Fibroblast of villous mesenchyme (primary cell): Measurements from ENCODE around the gene GLRA3. TPM values are rescaled to one million over a fixed set of nuclear protein-coding genes. Genes with fewer than 3 reads are reported as not detected.

Experiments used
- DNase-seq: peaks from one replicate; pipeline ENCODE4 v3.0.0-alpha.2; 2010; ENCODE audit warnings: low read depth
- H3K4me3 ChIP-seq: 2 replicates; pipeline ENCODE4 v1.5.1; 2011; ENCODE audit warnings: low read depth, mild to moderate bottlenecking, low read length
- total RNA-seq: library from RNA; depleted of rRNA; stranded (reverse); fragments of >200 nt; gene quantifications from 2 replicates; pipeline ENCODE4 v1.2.3, GENCODE V29; 2012
- TF ChIP-seq, protein P1 (sequence below): IDR thresholded peaks from 2 replicates; pipeline ENCODE4 v1.5.1; 2012; ENCODE audit warnings: low read depth, mild to moderate bottlenecking, low read length; ENCODE audit not compliant: insufficient read depth

GLRA3 gene
- total RNA-seq, 1 donor: not detected

DNA sequence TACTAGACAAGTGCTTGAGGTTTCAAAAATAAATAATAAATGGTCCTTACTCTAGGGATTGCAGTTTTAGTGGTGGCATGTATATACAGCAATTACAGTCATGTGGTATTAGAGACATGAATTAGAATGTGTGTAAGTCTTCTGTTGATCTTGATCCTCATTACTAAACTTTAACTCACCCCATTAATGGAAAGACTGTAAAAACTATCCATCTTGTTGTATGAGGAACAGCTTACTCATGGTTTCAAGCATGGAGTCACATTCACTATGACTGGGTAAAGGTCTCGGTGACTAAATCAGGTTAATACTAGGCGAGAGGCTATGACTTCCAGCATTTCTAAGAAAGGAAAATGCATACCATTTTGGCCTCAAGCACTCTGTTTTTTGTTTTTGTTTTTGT lies 199.8 kb downstream of the GLRA3 start:
- TF ChIP-seq, protein P1, sequence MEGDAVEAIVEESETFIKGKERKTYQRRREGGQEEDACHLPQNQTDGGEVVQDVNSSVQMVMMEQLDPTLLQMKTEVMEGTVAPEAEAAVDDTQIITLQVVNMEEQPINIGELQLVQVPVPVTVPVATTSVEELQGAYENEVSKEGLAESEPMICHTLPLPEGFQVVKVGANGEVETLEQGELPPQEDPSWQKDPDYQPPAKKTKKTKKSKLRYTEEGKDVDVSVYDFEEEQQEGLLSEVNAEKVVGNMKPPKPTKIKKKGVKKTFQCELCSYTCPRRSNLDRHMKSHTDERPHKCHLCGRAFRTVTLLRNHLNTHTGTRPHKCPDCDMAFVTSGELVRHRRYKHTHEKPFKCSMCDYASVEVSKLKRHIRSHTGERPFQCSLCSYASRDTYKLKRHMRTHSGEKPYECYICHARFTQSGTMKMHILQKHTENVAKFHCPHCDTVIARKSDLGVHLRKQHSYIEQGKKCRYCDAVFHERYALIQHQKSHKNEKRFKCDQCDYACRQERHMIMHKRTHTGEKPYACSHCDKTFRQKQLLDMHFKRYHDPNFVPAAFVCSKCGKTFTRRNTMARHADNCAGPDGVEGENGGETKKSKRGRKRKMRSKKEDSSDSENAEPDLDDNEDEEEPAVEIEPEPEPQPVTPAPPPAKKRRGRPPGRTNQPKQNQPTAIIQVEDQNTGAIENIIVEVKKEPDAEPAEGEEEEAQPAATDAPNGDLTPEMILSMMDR: no peak
- no peak overlapping the region for H3K4me3 ChIP-seq
- DNase-seq: no peak

GRCh38 chr4:174628191-174628590 lies 200.9 kb downstream of the GLRA3 start:
- TF ChIP-seq, protein P1: no peak
- no peak for DNase-seq
- H3K4me3 ChIP-seq: no peak overlapping the region

DNA sequence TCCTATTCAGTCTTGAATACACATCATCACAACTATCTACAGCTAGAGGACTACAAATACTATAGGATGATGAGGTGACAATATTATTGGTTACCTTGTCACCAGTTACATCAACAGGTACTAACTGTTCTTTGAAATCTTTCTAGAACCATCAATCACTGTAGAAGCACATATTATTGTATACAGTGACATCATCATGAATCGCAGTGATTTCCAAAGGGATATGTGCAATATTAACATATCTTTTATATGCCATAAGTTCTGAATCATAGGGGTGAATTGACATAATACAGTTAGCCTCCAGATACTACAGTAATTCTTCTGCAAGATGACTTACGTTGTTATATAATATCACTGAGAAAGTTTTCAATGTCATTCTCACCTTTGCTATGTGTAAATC lies 201.6 kb downstream of the GLRA3 start:
- TF ChIP-seq, protein P1: no peak
- H3K4me3 ChIP-seq: no peak overlapping the region
- no peak for DNase-seq

GRCh38 chr4:174626342-174627008 lies 202.6 kb downstream of the GLRA3 start:
- no peak overlapping the region for H3K4me3 ChIP-seq
- TF ChIP-seq, protein P1: no peak
- DNase-seq: no peak

- no peak for DNase-seq
- TF ChIP-seq, protein P1: no peak
These were observed 212.4 kb downstream of the GLRA3 start for GRCh38 chr4:174616661-174617060.

DNA sequence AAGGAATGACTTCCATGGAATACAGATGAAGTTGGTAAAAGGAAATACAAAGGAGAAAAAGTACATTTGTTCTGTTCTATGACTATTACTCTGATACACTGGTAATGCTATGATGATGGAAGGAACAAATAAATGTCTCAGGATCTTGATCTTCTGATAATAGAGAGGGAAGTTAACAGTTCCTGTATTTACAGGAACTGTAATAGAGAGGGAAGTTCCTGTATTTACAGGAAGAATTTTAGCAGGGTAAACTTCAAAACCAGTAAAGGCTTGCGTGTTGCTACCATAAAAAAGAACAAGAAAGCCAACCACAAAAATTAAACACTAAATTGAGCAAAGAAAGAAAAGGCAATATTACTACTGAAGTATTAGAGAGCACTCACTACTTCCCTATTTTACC lies 215.1 kb downstream of the GLRA3 start:
- DNase-seq: no peak
- H3K4me3 ChIP-seq: no peak overlapping the region
- TF ChIP-seq, protein P1: no peak

More at GRCh38 chr4:174616661-174617060, 212.4 kb downstream of the GLRA3 start:
- no peak overlapping the region for H3K4me3 ChIP-seq

GRCh38 chr4:174611792-174612191 lies 217.3 kb downstream of the GLRA3 start:
- no peak overlapping the region for H3K4me3 ChIP-seq
- TF ChIP-seq, protein P1: no peak
- no peak for DNase-seq
